SK-N-SH treated with all-trans-retinoic acid at 6 μM for 48 hours (cell line): Measurements from ENCODE around the gene QKI.

Experiments used
- ATAC-seq: fragments of 200-7000 bp; cut with Tn5 transposase; 3 replicates; pipeline ENCODE4 v1.9.1; 2020; ENCODE audit warnings: mild to moderate bottlenecking, moderate library complexity
- ARNTL ChIP-seq: fragments of 450-650 bp; formaldehyde crosslinking; IDR thresholded peaks from 2 replicates; pipeline ENCODE4 v1.5.0; 2020; ENCODE audit warnings: low read depth, mild to moderate bottlenecking, moderate library complexity, borderline replicate concordance
- BACH2 ChIP-seq: fragments of 250-450 bp; sonication (Bioruptor Pico); IDR thresholded peaks from 2 replicates; pipeline ENCODE4 v1.9.0; 2021; ENCODE audit warnings: mild to moderate bottlenecking, borderline replicate concordance
- ESRRG ChIP-seq: fragments of 250-450 bp; sonication (Bioruptor Pico); IDR thresholded peaks from 2 replicates; pipeline ENCODE4 v1.6.1; 2021; ENCODE audit warnings: mild to moderate bottlenecking
- GLIS3 ChIP-seq: fragments of 250-450 bp; sonication (Bioruptor Pico); IDR thresholded peaks from 2 replicates; pipeline ENCODE4 v1.5.0; 2020; ENCODE audit warnings: mild to moderate bottlenecking, moderate library complexity
- ISL1 ChIP-seq: fragments of 250-450 bp; sonication (Bioruptor Pico); IDR thresholded peaks from 2 replicates; pipeline ENCODE4 v2.1.2; 2022; ENCODE audit warnings: mild to moderate bottlenecking, moderate library complexity
- OSR1 ChIP-seq: fragments of 250-450 bp; sonication (Bioruptor Pico); IDR thresholded peaks from 2 replicates; pipeline ENCODE4 v1.8.0; 2022; ENCODE audit warnings: moderate library complexity, mild to moderate bottlenecking, inconsistent platforms
- PPARA ChIP-seq: fragments of 250-450 bp; sonication (Bioruptor Pico); IDR thresholded peaks from 2 replicates; pipeline ENCODE4 v1.5.0; 2020; ENCODE audit warnings: mild to moderate bottlenecking, borderline replicate concordance
- RARB ChIP-seq: fragments of 250-450 bp; sonication (Bioruptor Pico); IDR thresholded peaks from 2 replicates; pipeline ENCODE4 v1.8.0; 2021; ENCODE audit warnings: mild to moderate bottlenecking, moderate library complexity
- SNAI2 ChIP-seq: fragments of 250-450 bp; sonication (Bioruptor Pico); IDR thresholded peaks from 2 replicates; pipeline ENCODE4 v1.5.0; 2020; ENCODE audit warnings: mild to moderate bottlenecking, moderate library complexity
- TCF4 ChIP-seq: fragments of 250-450 bp; sonication (Bioruptor Pico); IDR thresholded peaks from 2 replicates; pipeline ENCODE4 v1.8.0; 2021; ENCODE audit warnings: mild to moderate bottlenecking, moderate library complexity, borderline replicate concordance
- TOX ChIP-seq: fragments of 250-450 bp; sonication (Bioruptor Pico); IDR thresholded peaks from 2 replicates; pipeline ENCODE4 v1.8.0; 2021; ENCODE audit warnings: mild to moderate bottlenecking, moderate library complexity, borderline replicate concordance
- ZC3H10 ChIP-seq: fragments of 250-450 bp; sonication (Bioruptor Pico); IDR thresholded peaks from 2 replicates; pipeline ENCODE4 v1.5.1; 2021; ENCODE audit warnings: mild to moderate bottlenecking, moderate library complexity
- ZFP3 ChIP-seq: fragments of 250-450 bp; sonication (Bioruptor Pico); IDR thresholded peaks from 2 replicates; pipeline ENCODE4 v1.5.0; 2020; ENCODE audit warnings: mild to moderate bottlenecking, moderate library complexity
- ZFP30 ChIP-seq: fragments of 450-650 bp; formaldehyde crosslinking; IDR thresholded peaks from 2 replicates; pipeline ENCODE4 v1.5.0; 2022; ENCODE audit warnings: mild to moderate bottlenecking, moderate library complexity
- ZNF565 ChIP-seq: fragments of 450-650 bp; formaldehyde crosslinking; conservative IDR thresholded peaks from 2 replicates; pipeline ENCODE4 v1.5.0; 2020; ENCODE audit warnings: low read depth, mild to moderate bottlenecking, moderate library complexity
- ZNF70 ChIP-seq: fragments of 450-650 bp; formaldehyde crosslinking; IDR thresholded peaks from 2 replicates; pipeline ENCODE4 v1.5.0; 2020; ENCODE audit warnings: mild to moderate bottlenecking, moderate library complexity
- ZNF8 ChIP-seq: fragments of 450-650 bp; formaldehyde crosslinking; IDR thresholded peaks from 2 replicates; pipeline ENCODE4 v1.5.0; 2020; ENCODE audit warnings: mild to moderate bottlenecking, moderate library complexity
- TF ChIP-seq, protein P1 (sequence below): fragments of 250-450 bp; sonication (Bioruptor Pico); IDR thresholded peaks from 2 replicates; pipeline ENCODE4 v1.8.0; 2021; ENCODE audit warnings: low read depth, mild to moderate bottlenecking, moderate library complexity, borderline replicate concordance
- TF ChIP-seq, protein P2 (sequence below): fragments of 250-450 bp; sonication (Bioruptor Pico); IDR thresholded peaks from 2 replicates; pipeline ENCODE4 v1.8.0; 2020; ENCODE audit warnings: mild to moderate bottlenecking, moderate library complexity, borderline replicate concordance
- TF ChIP-seq, protein P3 (sequence below): fragments of 250-450 bp; sonication (Bioruptor Pico); IDR thresholded peaks from 2 replicates; pipeline ENCODE4 v1.5.1; 2021; ENCODE audit warnings: mild to moderate bottlenecking, moderate library complexity
- TF ChIP-seq, protein P4 (sequence below): fragments of 250-450 bp; sonication (Bioruptor Pico); IDR thresholded peaks from 2 replicates; pipeline ENCODE4 v1.5.0; 2020; ENCODE audit warnings: mild to moderate bottlenecking, moderate library complexity
- TF ChIP-seq, protein P5 (sequence below): fragments of 250-450 bp; sonication (Bioruptor Pico); IDR thresholded peaks from 2 replicates; pipeline ENCODE4 v1.5.1; 2020; ENCODE audit warnings: low read depth, mild to moderate bottlenecking, moderate library complexity

QKI gene

DNA sequence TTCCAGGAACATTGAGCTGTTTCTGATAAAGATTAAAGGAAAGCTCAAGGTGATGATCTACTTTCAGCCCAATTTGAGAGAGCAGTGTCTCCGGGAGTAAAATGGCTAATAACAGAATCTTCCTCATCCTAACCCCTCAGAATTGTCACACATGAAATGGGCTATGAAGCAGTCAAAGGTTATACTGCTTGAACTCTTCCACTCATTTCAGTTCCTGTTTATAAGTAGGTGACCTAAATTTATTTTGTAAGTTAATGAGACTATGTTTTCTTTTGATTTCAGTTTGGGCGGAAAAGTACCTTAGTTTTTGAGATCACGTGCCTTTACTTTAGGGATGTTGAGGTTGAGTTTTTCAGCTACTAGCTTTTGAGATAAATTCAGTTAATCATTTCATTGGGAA is 47.2 kb downstream of the QKI start:
- ATAC-seq, result no peak

DNA sequence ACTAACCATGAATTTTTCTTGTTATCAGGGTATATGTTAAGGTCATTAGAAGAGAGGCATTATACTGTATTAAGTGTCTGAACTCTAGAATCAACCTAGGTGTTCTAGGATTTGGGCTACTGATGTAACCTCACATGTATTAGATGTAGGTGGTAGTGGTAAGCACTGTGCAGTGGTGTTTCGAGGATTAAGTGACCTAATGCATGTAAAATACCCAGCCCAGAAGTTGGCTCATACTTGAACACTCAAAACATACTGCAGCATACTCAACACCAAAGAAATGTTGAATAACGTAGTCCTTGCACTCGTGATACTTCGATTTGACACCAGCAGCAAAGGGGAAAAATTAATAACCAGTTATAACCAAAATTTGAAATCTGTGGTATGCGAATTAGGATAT is 48.7 kb downstream of the QKI start:
- TF ChIP-seq ZFP30, result no peak
- TF ChIP-seq, protein P1, sequence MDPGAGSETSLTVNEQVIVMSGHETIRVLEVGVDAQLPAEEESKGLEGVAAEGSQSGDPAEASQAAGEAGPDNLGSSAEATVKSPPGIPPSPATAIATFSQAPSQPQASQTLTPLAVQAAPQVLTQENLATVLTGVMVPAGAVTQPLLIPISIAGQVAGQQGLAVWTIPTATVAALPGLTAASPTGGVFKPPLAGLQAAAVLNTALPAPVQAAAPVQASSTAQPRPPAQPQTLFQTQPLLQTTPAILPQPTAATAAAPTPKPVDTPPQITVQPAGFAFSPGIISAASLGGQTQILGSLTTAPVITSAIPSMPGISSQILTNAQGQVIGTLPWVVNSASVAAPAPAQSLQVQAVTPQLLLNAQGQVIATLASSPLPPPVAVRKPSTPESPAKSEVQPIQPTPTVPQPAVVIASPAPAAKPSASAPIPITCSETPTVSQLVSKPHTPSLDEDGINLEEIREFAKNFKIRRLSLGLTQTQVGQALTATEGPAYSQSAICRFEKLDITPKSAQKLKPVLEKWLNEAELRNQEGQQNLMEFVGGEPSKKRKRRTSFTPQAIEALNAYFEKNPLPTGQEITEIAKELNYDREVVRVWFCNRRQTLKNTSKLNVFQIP (CRISPR knock-in tag), result no peak
- no peak for TF ChIP-seq TCF4
- TF ChIP-seq RARB, result no peak
- no peak for TF ChIP-seq ESRRG (CRISPR knock-in tag)
- no peak for TF ChIP-seq TOX (CRISPR knock-in tag)
- no peak for TF ChIP-seq ZNF565
- TF ChIP-seq, protein P2, sequence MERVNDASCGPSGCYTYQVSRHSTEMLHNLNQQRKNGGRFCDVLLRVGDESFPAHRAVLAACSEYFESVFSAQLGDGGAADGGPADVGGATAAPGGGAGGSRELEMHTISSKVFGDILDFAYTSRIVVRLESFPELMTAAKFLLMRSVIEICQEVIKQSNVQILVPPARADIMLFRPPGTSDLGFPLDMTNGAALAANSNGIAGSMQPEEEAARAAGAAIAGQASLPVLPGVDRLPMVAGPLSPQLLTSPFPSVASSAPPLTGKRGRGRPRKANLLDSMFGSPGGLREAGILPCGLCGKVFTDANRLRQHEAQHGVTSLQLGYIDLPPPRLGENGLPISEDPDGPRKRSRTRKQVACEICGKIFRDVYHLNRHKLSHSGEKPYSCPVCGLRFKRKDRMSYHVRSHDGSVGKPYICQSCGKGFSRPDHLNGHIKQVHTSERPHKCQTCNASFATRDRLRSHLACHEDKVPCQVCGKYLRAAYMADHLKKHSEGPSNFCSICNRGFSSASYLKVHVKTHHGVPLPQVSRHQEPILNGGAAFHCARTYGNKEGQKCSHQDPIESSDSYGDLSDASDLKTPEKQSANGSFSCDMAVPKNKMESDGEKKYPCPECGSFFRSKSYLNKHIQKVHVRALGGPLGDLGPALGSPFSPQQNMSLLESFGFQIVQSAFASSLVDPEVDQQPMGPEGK, result no peak
- TF ChIP-seq PPARA (CRISPR knock-in tag), result no peak
- TF ChIP-seq OSR1 (CRISPR knock-in tag), result no peak
- TF ChIP-seq ZNF70, result no peak
- TF ChIP-seq, protein P3, sequence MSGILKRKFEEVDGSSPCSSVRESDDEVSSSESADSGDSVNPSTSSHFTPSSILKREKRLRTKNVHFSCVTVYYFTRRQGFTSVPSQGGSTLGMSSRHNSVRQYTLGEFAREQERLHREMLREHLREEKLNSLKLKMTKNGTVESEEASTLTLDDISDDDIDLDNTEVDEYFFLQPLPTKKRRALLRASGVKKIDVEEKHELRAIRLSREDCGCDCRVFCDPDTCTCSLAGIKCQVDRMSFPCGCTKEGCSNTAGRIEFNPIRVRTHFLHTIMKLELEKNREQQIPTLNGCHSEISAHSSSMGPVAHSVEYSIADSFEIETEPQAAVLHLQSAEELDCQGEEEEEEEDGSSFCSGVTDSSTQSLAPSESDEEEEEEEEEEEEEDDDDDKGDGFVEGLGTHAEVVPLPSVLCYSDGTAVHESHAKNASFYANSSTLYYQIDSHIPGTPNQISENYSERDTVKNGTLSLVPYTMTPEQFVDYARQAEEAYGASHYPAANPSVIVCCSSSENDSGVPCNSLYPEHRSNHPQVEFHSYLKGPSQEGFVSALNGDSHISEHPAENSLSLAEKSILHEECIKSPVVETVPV (CRISPR knock-in tag), result no peak
- no peak for TF ChIP-seq ZFP3 (CRISPR knock-in tag)
- TF ChIP-seq SNAI2 (CRISPR knock-in tag), result no peak
- TF ChIP-seq, protein P4, sequence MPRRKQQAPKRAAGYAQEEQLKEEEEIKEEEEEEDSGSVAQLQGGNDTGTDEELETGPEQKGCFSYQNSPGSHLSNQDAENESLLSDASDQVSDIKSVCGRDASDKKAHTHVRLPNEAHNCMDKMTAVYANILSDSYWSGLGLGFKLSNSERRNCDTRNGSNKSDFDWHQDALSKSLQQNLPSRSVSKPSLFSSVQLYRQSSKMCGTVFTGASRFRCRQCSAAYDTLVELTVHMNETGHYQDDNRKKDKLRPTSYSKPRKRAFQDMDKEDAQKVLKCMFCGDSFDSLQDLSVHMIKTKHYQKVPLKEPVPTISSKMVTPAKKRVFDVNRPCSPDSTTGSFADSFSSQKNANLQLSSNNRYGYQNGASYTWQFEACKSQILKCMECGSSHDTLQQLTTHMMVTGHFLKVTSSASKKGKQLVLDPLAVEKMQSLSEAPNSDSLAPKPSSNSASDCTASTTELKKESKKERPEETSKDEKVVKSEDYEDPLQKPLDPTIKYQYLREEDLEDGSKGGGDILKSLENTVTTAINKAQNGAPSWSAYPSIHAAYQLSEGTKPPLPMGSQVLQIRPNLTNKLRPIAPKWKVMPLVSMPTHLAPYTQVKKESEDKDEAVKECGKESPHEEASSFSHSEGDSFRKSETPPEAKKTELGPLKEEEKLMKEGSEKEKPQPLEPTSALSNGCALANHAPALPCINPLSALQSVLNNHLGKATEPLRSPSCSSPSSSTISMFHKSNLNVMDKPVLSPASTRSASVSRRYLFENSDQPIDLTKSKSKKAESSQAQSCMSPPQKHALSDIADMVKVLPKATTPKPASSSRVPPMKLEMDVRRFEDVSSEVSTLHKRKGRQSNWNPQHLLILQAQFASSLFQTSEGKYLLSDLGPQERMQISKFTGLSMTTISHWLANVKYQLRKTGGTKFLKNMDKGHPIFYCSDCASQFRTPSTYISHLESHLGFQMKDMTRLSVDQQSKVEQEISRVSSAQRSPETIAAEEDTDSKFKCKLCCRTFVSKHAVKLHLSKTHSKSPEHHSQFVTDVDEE (CRISPR knock-in tag), result no peak
- no peak for TF ChIP-seq BACH2 (CRISPR knock-in tag)
- no peak for TF ChIP-seq ARNTL (CRISPR knock-in tag)
- TF ChIP-seq, protein P5, sequence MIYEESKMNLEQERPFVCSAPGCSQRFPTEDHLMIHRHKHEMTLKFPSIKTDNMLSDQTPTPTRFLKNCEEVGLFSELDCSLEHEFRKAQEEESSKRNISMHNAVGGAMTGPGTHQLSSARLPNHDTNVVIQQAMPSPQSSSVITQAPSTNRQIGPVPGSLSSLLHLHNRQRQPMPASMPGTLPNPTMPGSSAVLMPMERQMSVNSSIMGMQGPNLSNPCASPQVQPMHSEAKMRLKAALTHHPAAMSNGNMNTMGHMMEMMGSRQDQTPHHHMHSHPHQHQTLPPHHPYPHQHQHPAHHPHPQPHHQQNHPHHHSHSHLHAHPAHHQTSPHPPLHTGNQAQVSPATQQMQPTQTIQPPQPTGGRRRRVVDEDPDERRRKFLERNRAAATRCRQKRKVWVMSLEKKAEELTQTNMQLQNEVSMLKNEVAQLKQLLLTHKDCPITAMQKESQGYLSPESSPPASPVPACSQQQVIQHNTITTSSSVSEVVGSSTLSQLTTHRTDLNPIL (CRISPR knock-in tag), result no peak
- no peak for ATAC-seq

More for the DNA sequence above, 47.2 kb downstream of the QKI start:
- TF ChIP-seq GLIS3 (CRISPR knock-in tag) (no peak), RARB (no peak), SNAI2 (CRISPR knock-in tag) (no peak), ZFP3 (CRISPR knock-in tag) (no peak), ISL1 (CRISPR knock-in tag) (no peak), PPARA (CRISPR knock-in tag) (no peak), ZC3H10 (CRISPR knock-in tag) (no peak), ESRRG (CRISPR knock-in tag) (no peak), BACH2 (CRISPR knock-in tag) (no peak), ARNTL (CRISPR knock-in tag) (no peak), ZNF8 (CRISPR knock-in tag) (no peak)
- TF ChIP-seq, protein P2, result no peak
- TF ChIP-seq, protein P3 (CRISPR knock-in tag), result no peak
